T-helper 9 cell (primary cell): ENCODE results near the gene BBS5.
"Not testable (repeated sequence)": the region's sequence is repeated elsewhere in the genome, so short reads cannot be mapped to it uniquely, and the experiment has no call there.

Experiments used
- DNase-seq: peaks from one replicate; pipeline ENCODE4 v3.0.0-alpha.2; 2020
- total RNA-seq, 2 donors: gene quantifications; one replicate each; lab custom pipeline; 2026; lab: John Stamatoyannopoulos, UW

BBS5 gene
- 1.5 to 2.7 reads per million in 2 donors for total RNA-seq

GRCh38 chr2:169479257-169480078 lies at the start of gene BBS5:
Gene BBS5 (plus strand): TSS chr2:169479494. CDS start chr2:169479554, 60 bp downstream.
- peak; percentile 42 for DNase-seq

DNA sequence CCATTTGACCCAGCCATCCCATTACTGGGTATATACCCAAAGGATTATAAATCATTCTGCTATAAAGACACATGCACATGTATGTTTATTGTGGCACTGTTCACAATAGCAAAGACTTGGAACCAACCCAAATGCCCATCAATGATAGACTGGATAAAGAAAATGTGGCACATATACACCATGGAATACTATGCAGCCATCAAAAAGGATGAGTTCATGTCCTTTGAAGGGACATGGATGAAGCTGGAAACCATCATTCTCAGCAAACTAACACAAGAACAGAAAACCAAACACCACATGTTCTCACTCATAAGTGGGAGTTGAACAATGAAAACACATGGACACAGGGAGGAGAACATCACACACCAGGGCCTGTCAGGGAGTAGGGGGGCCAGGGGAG lies 47.5 kb upstream of the BBS5 start:
- not testable (repeated sequence) for DNase-seq

GRCh38 chr2:169434236-169434635 lies 45.1 kb upstream of the BBS5 start:
- DNase-seq = not testable (repeated sequence)

DNA sequence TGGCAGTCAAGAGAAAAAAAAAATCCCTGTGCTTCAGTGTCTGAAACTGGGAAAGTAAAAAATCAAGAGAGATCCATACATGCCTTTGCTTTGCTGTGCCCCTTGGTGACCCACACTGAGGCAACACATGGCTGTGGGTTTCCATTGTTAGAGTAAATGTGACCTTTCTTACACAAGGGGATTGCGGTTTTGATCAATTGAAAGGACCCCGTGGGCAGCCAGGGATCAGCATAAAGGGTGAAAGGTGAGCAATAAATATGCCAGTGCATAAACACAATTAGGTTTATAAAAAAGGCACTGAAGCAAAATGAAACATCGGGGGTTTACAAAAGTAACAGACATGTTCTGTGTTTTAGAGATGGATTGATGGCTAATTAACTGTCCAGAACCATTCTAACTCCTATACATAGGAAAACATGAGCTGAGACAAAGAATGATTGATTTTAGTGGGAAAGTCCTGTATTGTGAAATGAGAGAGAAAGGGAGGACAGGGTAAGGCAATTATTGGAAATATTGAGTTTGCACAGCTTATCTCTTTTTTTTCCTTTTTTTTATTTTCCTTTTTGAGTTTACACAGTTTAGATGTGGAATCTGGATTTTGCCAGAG lies 40.7 kb upstream of the BBS5 start:
- DNase-seq = no peak

- no peak for DNase-seq
Observed at GRCh38 chr2:169439900-169440299, 39.4 kb upstream of the BBS5 start.

DNA sequence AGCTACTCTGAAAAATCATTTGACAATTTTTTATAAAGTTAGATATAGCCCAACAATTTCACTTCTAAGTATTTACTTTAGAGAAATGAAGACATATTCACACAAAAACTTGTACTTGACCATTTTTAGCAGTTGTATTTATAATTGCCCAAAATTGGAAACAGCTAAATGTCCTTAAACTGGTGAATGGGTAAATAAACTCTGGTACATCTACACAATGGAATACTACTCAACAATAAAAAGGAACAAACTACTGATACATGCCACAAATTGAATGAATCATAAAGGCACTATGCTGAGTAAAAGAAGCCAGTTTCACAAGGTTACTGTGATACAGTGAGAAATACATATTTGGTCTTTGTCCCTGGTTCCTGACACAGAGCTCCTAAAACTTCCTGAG lies 32.8 kb upstream of the BBS5 start:
- no peak for DNase-seq

DNA sequence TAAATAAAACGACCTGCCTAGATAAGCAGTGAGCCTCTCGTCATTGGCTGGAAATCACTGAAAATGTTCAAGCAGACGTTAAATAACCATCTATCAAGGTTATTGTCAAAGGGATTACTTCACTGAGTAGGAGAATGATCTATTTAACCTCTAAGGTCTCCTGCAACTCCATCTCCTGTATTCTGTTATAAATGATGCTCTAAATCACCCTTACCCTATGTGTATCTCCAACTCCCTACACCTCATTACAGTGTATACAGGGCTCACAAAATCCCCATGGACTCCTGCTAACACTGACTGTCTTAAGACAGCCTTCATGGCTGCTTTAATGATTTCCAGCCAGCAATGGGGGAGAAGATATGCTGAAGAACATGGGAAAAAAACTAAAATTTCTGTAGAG lies 31.0 kb upstream of the BBS5 start:
- no peak for DNase-seq

- no peak for DNase-seq
Observed at GRCh38 chr2:169448865-169449264, 30.4 kb upstream of the BBS5 start.

DNA sequence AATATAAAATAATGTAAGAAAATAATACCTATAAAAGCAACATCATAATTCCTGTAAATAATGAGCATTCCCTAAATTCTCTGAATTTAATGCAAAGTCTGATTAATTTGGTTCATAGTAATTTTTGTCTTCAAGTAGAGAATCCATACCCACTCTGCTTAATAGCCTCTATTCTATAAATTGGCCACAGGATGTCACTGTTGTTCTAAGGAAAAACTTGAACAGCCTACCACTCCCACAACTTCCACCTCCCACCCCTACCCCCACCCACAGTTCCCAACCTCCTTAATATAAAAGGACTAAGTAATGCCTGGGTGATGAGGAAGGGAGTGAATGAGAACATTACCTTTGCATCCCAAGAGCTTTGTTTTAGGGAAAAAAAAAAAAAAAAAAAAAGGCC lies 27.2 kb upstream of the BBS5 start:
- DNase-seq = no peak

- DNase-seq = not testable (repeated sequence)
Observed at GRCh38 chr2:169453044-169453443, 26.2 kb upstream of the BBS5 start.

DNA sequence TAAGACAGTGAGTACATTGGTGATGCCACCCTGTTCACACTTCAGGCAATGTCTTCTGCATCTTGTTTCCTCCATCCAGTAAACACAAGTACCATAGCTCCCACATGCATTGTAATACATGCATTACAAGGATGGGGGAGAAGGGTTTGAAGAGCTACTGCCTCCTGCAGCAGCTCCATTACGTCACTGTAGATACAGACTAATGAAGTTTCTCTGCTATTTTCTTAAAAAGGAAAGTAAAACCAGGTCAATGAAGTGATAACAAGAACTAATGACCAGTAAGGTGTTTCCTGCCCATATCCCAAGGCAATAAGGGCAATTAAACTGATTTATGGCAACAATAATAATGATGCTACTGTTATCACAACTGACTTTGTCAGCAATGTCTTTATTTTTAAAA lies 18.2 kb upstream of the BBS5 start:
- DNase-seq = no peak

- no peak for DNase-seq
Observed at GRCh38 chr2:169462896-169463695, 16.2 kb upstream of the BBS5 start.

GRCh38 chr2:169464466-169464865 lies 14.8 kb upstream of the BBS5 start:
- no peak for DNase-seq

DNA sequence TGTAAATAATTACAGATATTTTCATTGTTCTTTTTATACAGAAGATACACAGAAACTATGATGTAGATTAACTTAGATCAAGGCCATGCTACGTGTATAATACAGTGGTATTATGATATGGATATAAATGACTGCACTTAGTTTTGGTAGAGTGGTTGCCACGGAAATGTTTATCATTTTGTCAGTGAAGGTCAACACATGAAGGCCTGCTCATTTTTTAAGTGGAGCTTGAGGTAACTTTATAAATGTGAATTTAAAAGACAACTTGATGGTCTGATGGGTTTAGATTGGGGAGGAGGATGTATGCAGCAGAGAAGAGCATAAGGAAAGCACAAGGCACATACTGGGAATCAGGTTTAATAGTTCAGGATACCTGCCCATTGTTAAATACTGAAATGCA lies 14.4 kb upstream of the BBS5 start:
- no peak for DNase-seq

GRCh38 chr2:169468841-169469240 lies 10.5 kb upstream of the BBS5 start:
- no peak for DNase-seq

DNA sequence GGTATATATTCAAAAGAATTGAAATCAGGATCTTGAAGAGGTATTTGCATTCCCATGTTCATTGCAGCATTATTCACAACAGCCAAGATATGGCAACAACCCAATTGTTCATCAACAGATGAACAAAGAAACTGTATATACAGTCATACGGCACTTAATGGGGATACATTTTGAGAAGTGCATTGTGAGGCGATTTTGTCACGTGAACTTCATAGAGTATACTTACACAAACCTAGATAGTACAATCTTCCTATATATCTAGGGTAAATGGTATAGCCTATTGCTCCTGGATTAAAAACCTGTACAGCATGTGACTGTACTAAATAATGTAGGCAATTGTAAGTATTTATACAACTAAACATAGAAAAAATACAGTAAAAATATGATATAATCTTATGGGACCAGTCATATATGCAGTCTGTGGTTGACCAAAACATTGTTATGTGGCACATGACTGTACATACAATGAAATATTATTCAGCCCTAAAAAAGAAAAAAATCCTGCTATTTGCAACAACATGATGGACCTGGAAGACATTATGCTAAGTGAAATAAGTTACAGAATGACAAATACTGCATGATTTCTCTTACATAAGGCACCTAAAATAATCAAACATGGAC lies 9.2 kb upstream of the BBS5 start:
- no peak for DNase-seq

- DNase-seq = no peak
Observed at GRCh38 chr2:169472249-169472648, 7.0 kb upstream of the BBS5 start.

- no peak for DNase-seq
Observed at GRCh38 chr2:169476459-169476858, 2.8 kb upstream of the BBS5 start.

GRCh38 chr2:169478339-169478738 lies 955 bp upstream of the BBS5 start:
- no peak for DNase-seq

DNA sequence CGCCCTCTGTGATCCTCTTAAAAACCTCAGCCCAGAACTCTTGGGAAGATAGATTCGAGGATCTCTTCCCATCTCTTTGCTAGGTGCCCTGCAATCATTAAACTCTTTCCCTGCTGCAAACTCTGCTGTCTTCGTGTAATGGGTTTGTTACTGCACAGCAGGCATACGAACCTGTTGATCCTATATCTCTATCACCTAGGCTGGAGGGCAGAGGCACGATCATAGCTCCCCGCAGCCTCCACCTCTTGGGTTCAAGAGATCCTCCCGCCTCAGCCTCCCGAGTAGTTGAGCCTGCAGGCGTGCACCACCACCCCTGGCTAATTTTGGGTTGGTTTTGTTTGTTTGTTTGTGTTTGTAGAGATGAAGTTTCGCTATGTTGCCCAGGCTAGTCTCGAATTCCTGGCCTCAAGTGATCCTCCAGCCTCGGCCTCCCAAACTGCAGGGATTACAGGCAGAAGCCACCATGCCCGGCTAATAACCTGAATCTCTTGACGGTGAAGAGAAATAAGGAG lies 493 bp upstream of the BBS5 start:
- no peak for DNase-seq

DNA sequence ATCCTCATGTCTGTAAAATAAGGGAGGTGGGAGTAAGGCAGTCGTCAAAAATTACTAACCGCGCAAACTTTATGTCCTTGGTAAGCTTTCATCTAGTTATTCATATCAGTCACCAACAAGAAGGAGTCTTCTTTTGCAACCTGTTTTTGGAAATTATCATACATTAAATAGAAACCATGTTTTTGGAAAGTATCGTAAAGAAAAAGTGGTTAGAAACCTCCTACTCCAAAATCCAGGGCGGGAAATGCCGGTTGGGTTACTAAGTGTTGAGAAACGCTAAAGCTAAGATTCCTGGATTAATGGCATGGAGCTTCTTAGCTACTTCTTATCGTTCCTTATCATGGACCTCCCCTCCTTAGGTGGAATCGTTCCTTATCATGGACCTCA lies 778 bp downstream of the BBS5 start:
- DNase-seq = no peak

GRCh38 chr2:169485650-169486138 lies 6.4 kb downstream of the BBS5 start:
- no peak for DNase-seq

DNA sequence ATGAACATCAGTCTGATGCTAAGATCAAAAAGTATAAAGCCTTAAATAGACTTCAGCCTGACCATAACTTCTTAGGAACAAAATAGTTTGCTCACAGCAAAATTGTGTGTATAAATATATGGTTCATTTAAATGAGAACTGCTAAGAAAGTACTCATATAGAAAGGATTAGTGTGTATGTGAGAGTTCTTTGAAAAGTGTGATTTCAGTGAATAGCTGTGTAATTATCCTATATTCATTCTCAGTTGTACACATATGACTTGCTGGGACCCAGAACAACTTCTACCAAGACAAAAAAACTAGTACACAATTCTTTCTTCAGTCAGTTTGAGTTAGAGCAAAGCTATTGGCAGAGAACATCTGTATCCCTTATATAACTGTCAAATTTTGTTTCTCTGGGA lies 7.2 kb downstream of the BBS5 start:
- DNase-seq = no peak
